Measurements from ENCODE around the gene POTEH.
"Not testable (repeated sequence)": the region's sequence is repeated elsewhere in the genome, so short reads cannot be mapped to it uniquely, and the experiment has no call there.

- TF ChIP-seq, protein P1, sequence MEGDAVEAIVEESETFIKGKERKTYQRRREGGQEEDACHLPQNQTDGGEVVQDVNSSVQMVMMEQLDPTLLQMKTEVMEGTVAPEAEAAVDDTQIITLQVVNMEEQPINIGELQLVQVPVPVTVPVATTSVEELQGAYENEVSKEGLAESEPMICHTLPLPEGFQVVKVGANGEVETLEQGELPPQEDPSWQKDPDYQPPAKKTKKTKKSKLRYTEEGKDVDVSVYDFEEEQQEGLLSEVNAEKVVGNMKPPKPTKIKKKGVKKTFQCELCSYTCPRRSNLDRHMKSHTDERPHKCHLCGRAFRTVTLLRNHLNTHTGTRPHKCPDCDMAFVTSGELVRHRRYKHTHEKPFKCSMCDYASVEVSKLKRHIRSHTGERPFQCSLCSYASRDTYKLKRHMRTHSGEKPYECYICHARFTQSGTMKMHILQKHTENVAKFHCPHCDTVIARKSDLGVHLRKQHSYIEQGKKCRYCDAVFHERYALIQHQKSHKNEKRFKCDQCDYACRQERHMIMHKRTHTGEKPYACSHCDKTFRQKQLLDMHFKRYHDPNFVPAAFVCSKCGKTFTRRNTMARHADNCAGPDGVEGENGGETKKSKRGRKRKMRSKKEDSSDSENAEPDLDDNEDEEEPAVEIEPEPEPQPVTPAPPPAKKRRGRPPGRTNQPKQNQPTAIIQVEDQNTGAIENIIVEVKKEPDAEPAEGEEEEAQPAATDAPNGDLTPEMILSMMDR (conservative IDR thresholded peaks at IDR 0.05; ENCODE audit: low read depth, low read length): not testable (repeated sequence)
- TF ChIP-seq EZH2phosphoT487 (IDR thresholded peaks at IDR 0.05; ENCODE audit: borderline replicate concordance, low read length): not testable (repeated sequence)
These were observed 5.7 kb upstream of the POTEH start for GRCh38 chr22:15684115-15684514.
